ENCODE results near the gene PLAGL1. TPM values are rescaled to one million over a fixed set of nuclear protein-coding genes. Genes with fewer than 3 reads are reported as not detected.
A peak's percentile ranks its signal among the peaks of the same experiment; 100 is the strongest.

PLAGL1 gene
- total RNA-seq, 1 experiment from 2014 or later = 24.3 TPM

DNA sequence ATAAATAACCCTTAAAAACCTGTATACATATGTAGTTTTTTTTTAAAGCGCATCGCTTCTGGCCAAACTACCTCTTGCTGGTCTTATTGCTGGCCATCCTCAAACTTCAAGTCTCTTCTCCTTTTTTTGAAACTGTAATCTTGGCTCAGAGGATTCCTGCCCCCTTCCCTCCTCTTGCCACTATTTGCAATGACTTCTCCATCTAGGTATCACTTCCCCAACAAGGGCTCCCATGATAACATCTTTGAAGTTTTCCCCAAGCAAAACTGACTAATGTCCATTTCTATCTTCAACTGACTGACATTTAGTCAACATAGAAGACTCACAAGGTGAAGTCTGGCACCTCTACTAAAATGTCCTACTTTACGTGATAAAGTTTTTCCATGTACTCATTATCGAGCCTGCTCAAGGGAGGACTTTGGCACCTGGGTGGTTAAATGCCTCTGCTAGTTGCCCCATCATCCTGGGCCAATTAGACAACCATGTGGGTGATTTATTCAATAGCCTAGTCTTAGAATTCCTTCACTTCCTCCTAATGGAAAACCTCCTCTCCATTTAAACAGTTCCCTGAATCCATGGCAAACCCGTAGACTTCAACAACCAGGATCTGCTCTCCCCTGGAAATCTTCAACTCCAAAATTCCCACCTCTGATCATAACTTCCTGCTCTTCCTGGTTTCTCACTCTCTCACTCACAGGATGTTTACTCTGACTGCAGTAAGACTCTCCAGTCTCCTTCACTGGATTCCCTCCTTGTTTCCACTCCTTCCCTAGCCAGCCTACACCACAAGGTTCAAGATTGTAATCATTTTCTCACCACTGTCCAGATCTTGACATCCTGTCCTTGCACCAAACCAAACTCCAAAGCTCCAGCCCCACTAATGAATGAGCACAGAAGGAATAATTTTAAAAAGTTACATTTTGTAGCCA is 9.4 kb upstream of the PLAGL1 start:
- ChIA-PET POLR2A (no interaction called here), CTCF (no interaction called here)
- Histone ChIP-seq H3K27me3 (ENCODE audit: control insufficient read depth, insufficient read depth, low read length) (peaks cover 7% of the 10 kb centered on the region), H3K9me3 (ENCODE audit: control insufficient read depth, insufficient read depth, low read depth, low read length) (no peaks in the 10 kb centered on the region), H3K4me3 (ENCODE audit: low read depth in 2 of 2, low read length in 2 of 2) (no peak overlapping the region), H3K27ac (ENCODE audit: low read length) (no peak overlapping the region), H3K4me1 (ENCODE audit: control insufficient read depth, insufficient read depth, low read length) (no peaks in the 10 kb centered on the region), H3K36me3 (ENCODE audit: control insufficient read depth, insufficient read depth, low read length) (no peaks in the 10 kb centered on the region)
- TF ChIP-seq, protein P1, sequence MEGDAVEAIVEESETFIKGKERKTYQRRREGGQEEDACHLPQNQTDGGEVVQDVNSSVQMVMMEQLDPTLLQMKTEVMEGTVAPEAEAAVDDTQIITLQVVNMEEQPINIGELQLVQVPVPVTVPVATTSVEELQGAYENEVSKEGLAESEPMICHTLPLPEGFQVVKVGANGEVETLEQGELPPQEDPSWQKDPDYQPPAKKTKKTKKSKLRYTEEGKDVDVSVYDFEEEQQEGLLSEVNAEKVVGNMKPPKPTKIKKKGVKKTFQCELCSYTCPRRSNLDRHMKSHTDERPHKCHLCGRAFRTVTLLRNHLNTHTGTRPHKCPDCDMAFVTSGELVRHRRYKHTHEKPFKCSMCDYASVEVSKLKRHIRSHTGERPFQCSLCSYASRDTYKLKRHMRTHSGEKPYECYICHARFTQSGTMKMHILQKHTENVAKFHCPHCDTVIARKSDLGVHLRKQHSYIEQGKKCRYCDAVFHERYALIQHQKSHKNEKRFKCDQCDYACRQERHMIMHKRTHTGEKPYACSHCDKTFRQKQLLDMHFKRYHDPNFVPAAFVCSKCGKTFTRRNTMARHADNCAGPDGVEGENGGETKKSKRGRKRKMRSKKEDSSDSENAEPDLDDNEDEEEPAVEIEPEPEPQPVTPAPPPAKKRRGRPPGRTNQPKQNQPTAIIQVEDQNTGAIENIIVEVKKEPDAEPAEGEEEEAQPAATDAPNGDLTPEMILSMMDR (IDR thresholded peaks at IDR 0.05) = no peak
- no peak for TF ChIP-seq TCF7L2 (IDR thresholded peaks at IDR 0.05; ENCODE audit: low read depth, low read length)
- TF ChIP-seq SIN3A (IDR thresholded peaks at IDR 0.05; ENCODE audit: borderline replicate concordance, insufficient read depth, low read depth, low read length) = no peak
- TF ChIP-seq, protein P2, sequence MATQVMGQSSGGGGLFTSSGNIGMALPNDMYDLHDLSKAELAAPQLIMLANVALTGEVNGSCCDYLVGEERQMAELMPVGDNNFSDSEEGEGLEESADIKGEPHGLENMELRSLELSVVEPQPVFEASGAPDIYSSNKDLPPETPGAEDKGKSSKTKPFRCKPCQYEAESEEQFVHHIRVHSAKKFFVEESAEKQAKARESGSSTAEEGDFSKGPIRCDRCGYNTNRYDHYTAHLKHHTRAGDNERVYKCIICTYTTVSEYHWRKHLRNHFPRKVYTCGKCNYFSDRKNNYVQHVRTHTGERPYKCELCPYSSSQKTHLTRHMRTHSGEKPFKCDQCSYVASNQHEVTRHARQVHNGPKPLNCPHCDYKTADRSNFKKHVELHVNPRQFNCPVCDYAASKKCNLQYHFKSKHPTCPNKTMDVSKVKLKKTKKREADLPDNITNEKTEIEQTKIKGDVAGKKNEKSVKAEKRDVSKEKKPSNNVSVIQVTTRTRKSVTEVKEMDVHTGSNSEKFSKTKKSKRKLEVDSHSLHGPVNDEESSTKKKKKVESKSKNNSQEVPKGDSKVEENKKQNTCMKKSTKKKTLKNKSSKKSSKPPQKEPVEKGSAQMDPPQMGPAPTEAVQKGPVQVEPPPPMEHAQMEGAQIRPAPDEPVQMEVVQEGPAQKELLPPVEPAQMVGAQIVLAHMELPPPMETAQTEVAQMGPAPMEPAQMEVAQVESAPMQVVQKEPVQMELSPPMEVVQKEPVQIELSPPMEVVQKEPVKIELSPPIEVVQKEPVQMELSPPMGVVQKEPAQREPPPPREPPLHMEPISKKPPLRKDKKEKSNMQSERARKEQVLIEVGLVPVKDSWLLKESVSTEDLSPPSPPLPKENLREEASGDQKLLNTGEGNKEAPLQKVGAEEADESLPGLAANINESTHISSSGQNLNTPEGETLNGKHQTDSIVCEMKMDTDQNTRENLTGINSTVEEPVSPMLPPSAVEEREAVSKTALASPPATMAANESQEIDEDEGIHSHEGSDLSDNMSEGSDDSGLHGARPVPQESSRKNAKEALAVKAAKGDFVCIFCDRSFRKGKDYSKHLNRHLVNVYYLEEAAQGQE (IDR thresholded peaks at IDR 0.05; ENCODE audit: insufficient read depth in 1 of 2, low read depth in 2 of 2, low read length in 1 of 2) = no peak
- TF ChIP-seq POLR2AphosphoS5 (IDR thresholded peaks at IDR 0.05; ENCODE audit: low read depth, low read length) = no peak
- in situ Hi-C loops (cut with HindIII; ENCODE audit: low pct_unique_long_range_greater_than_20kb, low sequenced_read_pairs) = no loop called here
- DNase-seq (ENCODE audit: low read depth, low spot score) (no peak), ATAC-seq (no peak)
- no TSS peak for BruUV-seq (replicated peaks)
- intact Hi-C loops (cut with micrococcal nuclease; ENCODE audit: unreplicated experiment) = no loop called here

DNA sequence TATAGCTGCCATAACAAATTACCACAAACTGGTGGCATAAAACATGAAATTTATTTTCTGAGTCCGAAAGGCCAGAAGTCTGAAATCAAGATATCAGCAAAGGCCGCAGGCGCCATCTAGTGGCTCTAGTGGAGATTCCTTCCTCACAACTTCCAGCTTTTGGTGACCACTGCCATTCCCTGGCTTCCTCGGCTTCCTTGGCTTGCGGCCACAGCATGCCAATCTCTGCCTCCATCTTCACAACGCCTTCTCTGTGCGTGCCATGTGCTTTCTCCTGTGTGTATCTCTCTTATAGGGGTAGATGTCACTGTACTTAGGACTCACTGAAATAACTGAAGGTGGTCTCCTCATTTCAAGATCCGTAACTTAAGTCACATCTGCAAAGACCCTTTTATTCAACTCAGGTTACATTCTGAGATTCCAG is 5.4 kb upstream of the PLAGL1 start:
- BruUV-seq (replicated peaks) = no TSS peak
- Histone ChIP-seq H3K9me3 (ENCODE audit: control insufficient read depth, insufficient read depth, low read depth, low read length) (no peaks in the 10 kb centered on the region), H3K36me3 (ENCODE audit: control insufficient read depth, insufficient read depth, low read length) (no peaks in the 10 kb centered on the region), H3K4me1 (ENCODE audit: control insufficient read depth, insufficient read depth, low read length) (no peaks in the 10 kb centered on the region), H3K27ac (ENCODE audit: low read length) (no peak overlapping the region), H3K4me3 (ENCODE audit: low read depth in 2 of 2, low read length in 2 of 2) (no peak overlapping the region), H3K27me3 (ENCODE audit: control insufficient read depth, insufficient read depth, low read length) (peaks cover 7% of the 10 kb centered on the region)
- intact Hi-C loops (cut with micrococcal nuclease; ENCODE audit: unreplicated experiment) = loop anchor here (1.0 kb wide), 2 partner anchors 71 to 438 kb away; no protein-coding TSS in a partner anchor
- peak; percentile 85 for ATAC-seq
- in situ Hi-C loops (cut with HindIII; ENCODE audit: low pct_unique_long_range_greater_than_20kb, low sequenced_read_pairs) = no loop called here
- ChIA-PET POLR2A (no interaction called here), CTCF (interaction anchor here (0.7 to 1.7 kb wide), 4 partner anchors 33 to 438 kb away, joined by 3 to 10 read pairs (median 4); no protein-coding TSS in a partner anchor)
- no peak for TF ChIP-seq POLR2AphosphoS5 (IDR thresholded peaks at IDR 0.05; ENCODE audit: low read depth, low read length)
- TF ChIP-seq, protein P1 (IDR thresholded peaks at IDR 0.05) = peak; percentile 95
- DNase-seq (ENCODE audit: low read depth, low spot score) = peak; percentile 36
